ENCODE results near the gene HBB. TPM values are rescaled to one million over a fixed set of nuclear protein-coding genes. Genes with fewer than 3 reads are reported as not detected.

HBB gene
- total RNA-seq, 2 experiments from 2014 or later = not detected

- no peak for DNase-seq
- ChIA-PET POLR2A (no interaction called here), CTCF (no interaction called here)
- Mint-ChIP-seq H3K27ac (no peak overlapping the region), H3K27me3 (no peaks in the 10 kb centered on the region), H3K4me1 (peaks cover 2% of the 10 kb centered on the region), H3K9me3 (no peaks in the 10 kb centered on the region), H3K4me3 (no peak overlapping the region), H3K36me3 (ENCODE audit: low read depth) (no peaks in the 10 kb centered on the region)
Measured at GRCh38 chr11:5229356-5229755, 2.5 kb upstream of the HBB start.

- no peaks in the 10 kb centered on the region for H3K9me3 Mint-ChIP-seq
- CTCF ChIA-PET = no interaction called here
- POLR2A ChIA-PET = no interaction called here
- H3K4me1 Mint-ChIP-seq = no peaks in the 10 kb centered on the region
- H3K36me3 Mint-ChIP-seq (ENCODE audit: low read depth) = no peaks in the 10 kb centered on the region
- no peak overlapping the region for H3K4me3 Mint-ChIP-seq
- no peak overlapping the region for H3K27ac Mint-ChIP-seq
- DNase-seq = no peak
- no peaks in the 10 kb centered on the region for H3K27me3 Mint-ChIP-seq
Measured at GRCh38 chr11:5228124-5228523, 1.3 kb upstream of the HBB start.

- ChIA-PET POLR2A (no interaction called here), CTCF (no interaction called here)
- Mint-ChIP-seq H3K36me3 (ENCODE audit: low read depth) (no peaks in the 10 kb centered on the region), H3K9me3 (no peaks in the 10 kb centered on the region), H3K27ac (no peak overlapping the region), H3K27me3 (no peaks in the 10 kb centered on the region), H3K4me3 (no peak overlapping the region), H3K4me1 (no peaks in the 10 kb centered on the region)
- DNase-seq = no peak
Measured at GRCh38 chr11:5227681-5228080, 810 bp upstream of the HBB start.

- CTCF ChIA-PET = no interaction called here
- Mint-ChIP-seq H3K4me3 (no peak overlapping the region), H3K27ac (no peak overlapping the region), H3K27me3 (no peaks in the 10 kb centered on the region), H3K9me3 (no peaks in the 10 kb centered on the region), H3K36me3 (ENCODE audit: low read depth) (no peaks in the 10 kb centered on the region), H3K4me1 (no peaks in the 10 kb centered on the region)
- POLR2A ChIA-PET = no interaction called here
- DNase-seq = no peak
Measured at GRCh38 chr11:5225480-5225871, 1.4 kb downstream of the HBB start.

GRCh38 chr11:5224538-5225479, 2.1 kb downstream of the HBB start:
- H3K27ac Mint-ChIP-seq = no peak overlapping the region
- ChIA-PET CTCF (no interaction called here), POLR2A (no interaction called here)
- no peaks in the 10 kb centered on the region for H3K4me1 Mint-ChIP-seq
- no peak for DNase-seq
- no peaks in the 10 kb centered on the region for H3K36me3 Mint-ChIP-seq (ENCODE audit: low read depth)
- no peak overlapping the region for H3K4me3 Mint-ChIP-seq
- H3K9me3 Mint-ChIP-seq = no peaks in the 10 kb centered on the region
- no peaks in the 10 kb centered on the region for H3K27me3 Mint-ChIP-seq

GRCh38 chr11:5223686-5224085, 3.2 kb downstream of the HBB start:
- H3K27ac Mint-ChIP-seq = no peak overlapping the region
- no peaks in the 10 kb centered on the region for H3K36me3 Mint-ChIP-seq (ENCODE audit: low read depth)
- POLR2A ChIA-PET = no interaction called here
- H3K4me3 Mint-ChIP-seq = no peak overlapping the region
- CTCF ChIA-PET = no interaction called here
- no peaks in the 10 kb centered on the region for H3K4me1 Mint-ChIP-seq
- no peaks in the 10 kb centered on the region for H3K27me3 Mint-ChIP-seq
- DNase-seq = no peak
- H3K9me3 Mint-ChIP-seq = no peaks in the 10 kb centered on the region

GRCh38 chr11:5223146-5223545, 3.7 kb downstream of the HBB start:
- Mint-ChIP-seq H3K4me3 (no peak overlapping the region), H3K27ac (no peak overlapping the region), H3K4me1 (no peaks in the 10 kb centered on the region), H3K9me3 (no peaks in the 10 kb centered on the region), H3K36me3 (ENCODE audit: low read depth) (no peaks in the 10 kb centered on the region), H3K27me3 (no peaks in the 10 kb centered on the region)
- ChIA-PET POLR2A (no interaction called here), CTCF (no interaction called here)
- no peak for DNase-seq

GRCh38 chr11:5210376-5210885, 16.4 kb downstream of the HBB start:
- Mint-ChIP-seq H3K4me1 (no peaks in the 10 kb centered on the region), H3K27me3 (no peaks in the 10 kb centered on the region), H3K36me3 (ENCODE audit: low read depth) (no peaks in the 10 kb centered on the region), H3K27ac (no peak overlapping the region), H3K4me3 (no peak overlapping the region), H3K9me3 (no peaks in the 10 kb centered on the region)
- ChIA-PET CTCF (no interaction called here), POLR2A (no interaction called here)
- no peak for DNase-seq

GRCh38 chr11:5204787-5205186, 22.1 kb downstream of the HBB start:
- no peaks in the 10 kb centered on the region for H3K27me3 Mint-ChIP-seq
- ChIA-PET POLR2A (no interaction called here), CTCF (interaction anchor here (0.7 to 0.8 kb wide), 2 partner anchors 86 to 93 kb away, joined by 3 read pairs; no protein-coding TSS in a partner anchor)

GRCh38 chr11:5203366-5203765, 23.5 kb downstream of the HBB start:
- Mint-ChIP-seq H3K27ac (no peak overlapping the region), H3K4me1 (no peaks in the 10 kb centered on the region), H3K27me3 (no peaks in the 10 kb centered on the region), H3K9me3 (no peaks in the 10 kb centered on the region), H3K4me3 (no peak overlapping the region), H3K36me3 (ENCODE audit: low read depth) (no peaks in the 10 kb centered on the region)
- no peak for DNase-seq
- ChIA-PET CTCF (no interaction called here), POLR2A (no interaction called here)

More at GRCh38 chr11:5204787-5205186, 22.1 kb downstream of the HBB start:
- DNase-seq = no peak
- H3K27ac Mint-ChIP-seq = no peak overlapping the region
- no peaks in the 10 kb centered on the region for H3K36me3 Mint-ChIP-seq (ENCODE audit: low read depth)
- no peaks in the 10 kb centered on the region for H3K9me3 Mint-ChIP-seq
- H3K4me1 Mint-ChIP-seq = no peaks in the 10 kb centered on the region
- no peak overlapping the region for H3K4me3 Mint-ChIP-seq

- Mint-ChIP-seq H3K9me3 (no peaks in the 10 kb centered on the region), H3K27ac (no peak within 1 kb of the TSS), H3K27me3 (no peaks in the 10 kb centered on the region), H3K36me3 (ENCODE audit: low read depth) (no peaks in the 10 kb centered on the region), H3K4me3 (no peak within 1 kb of the TSS), H3K4me1 (no peaks in the 10 kb centered on the region)
- ChIA-PET CTCF (no interaction called here), POLR2A (no interaction called here)
- no peak for DNase-seq
Measured at GRCh38 chr11:5200582-5200981, 26.3 kb downstream of the HBB start, which contains the start of gene OR51V1. Gene OR51V1 (minus strand): TSS chr11:5200682. CDS start chr11:5200682, 0 bp downstream.

- H3K4me3 Mint-ChIP-seq = no peak overlapping the region
- CTCF ChIA-PET = no interaction called here
- H3K27ac Mint-ChIP-seq = no peak overlapping the region
- POLR2A ChIA-PET = no interaction called here
- no peaks in the 10 kb centered on the region for H3K9me3 Mint-ChIP-seq
- H3K4me1 Mint-ChIP-seq = no peaks in the 10 kb centered on the region
- DNase-seq = no peak
- H3K36me3 Mint-ChIP-seq (ENCODE audit: low read depth) = no peaks in the 10 kb centered on the region
- no peaks in the 10 kb centered on the region for H3K27me3 Mint-ChIP-seq
Measured at GRCh38 chr11:5198285-5198684, 28.6 kb downstream of the HBB start.

- Mint-ChIP-seq H3K9me3 (no peaks in the 10 kb centered on the region), H3K36me3 (ENCODE audit: low read depth) (no peaks in the 10 kb centered on the region), H3K27me3 (no peaks in the 10 kb centered on the region), H3K4me3 (no peak overlapping the region), H3K27ac (no peak overlapping the region), H3K4me1 (no peaks in the 10 kb centered on the region)
- ChIA-PET CTCF (no interaction called here), POLR2A (no interaction called here)
- no peak for DNase-seq
Measured at GRCh38 chr11:5197536-5197935, 29.3 kb downstream of the HBB start.

GRCh38 chr11:5196731-5197130, 30.1 kb downstream of the HBB start:
- no peaks in the 10 kb centered on the region for H3K4me1 Mint-ChIP-seq
- no peaks in the 10 kb centered on the region for H3K27me3 Mint-ChIP-seq
- ChIA-PET POLR2A (no interaction called here), CTCF (interaction anchor here (0.7 kb wide), 1 partner anchor 112 kb away, joined by 3 read pairs; no protein-coding TSS in a partner anchor)
- H3K9me3 Mint-ChIP-seq = no peaks in the 10 kb centered on the region
- H3K27ac Mint-ChIP-seq = no peak overlapping the region
- H3K4me3 Mint-ChIP-seq = no peak overlapping the region
- no peak for DNase-seq
- no peaks in the 10 kb centered on the region for H3K36me3 Mint-ChIP-seq (ENCODE audit: low read depth)

Measured in activated CD4-positive, alpha-beta memory T cell treated with anti-CD3 and anti-CD28 coated beads, Interleukin-2, amount 10 ng/mL, durations not matched to agents 7 days and 5 days (primary cell).